Metanephros (tissue), 1 donor: ENCODE results near the gene WNT3. TPM values are rescaled to one million over a fixed set of nuclear protein-coding genes. Genes with fewer than 3 reads are reported as not detected.

Experiments used
- total RNA-seq: library from RNA; depleted of rRNA; stranded (reverse); fragments of >200 nt; gene quantifications from one replicate; pipeline ENCODE4 v1.2.3, GENCODE V29; 2014

WNT3 gene
- 0.82 TPM for total RNA-seq

GRCh38 chr17:46818316-46818928, at the start of gene WNT3:
WNT3 (minus strand) TSS chr17:46818692; CDS start chr17:46818597, 95 bp downstream.

GRCh38 chr17:46851029-46851741, 32.7 kb upstream of the WNT3 start, which contains the start of gene WNT9B:
WNT9B (plus strand) TSS chr17:46851583; CDS start chr17:46851639, 56 bp downstream.

Other genes starting within 250 kb of the WNT3 start
- 13.5 TPM for gene ARL17A, start 239.0 kb downstream of the WNT3 start, total RNA-seq
- 42.9 TPM for gene NSF, start 228.0 kb downstream of the WNT3 start, total RNA-seq
- 53.8 TPM for gene WNT9B, start 32.9 kb upstream of the WNT3 start, total RNA-seq
- 53.5 TPM for gene GOSR2, start 104.5 kb upstream of the WNT3 start, total RNA-seq
- gene RPRML, start 160.6 kb upstream of the WNT3 start, total RNA-seq = 0.35 TPM